ENCODE results near the gene RHOF. TPM values are rescaled to one million over a fixed set of nuclear protein-coding genes. Genes with fewer than 3 reads are reported as not detected.

The RHOF gene
- total and polyA plus RNA-seq, 2 of the 8 experiments (the other 6 are each of a cell fraction or from before 2014, with no cell fraction given), result 23.8 to 31.9 TPM

DNA sequence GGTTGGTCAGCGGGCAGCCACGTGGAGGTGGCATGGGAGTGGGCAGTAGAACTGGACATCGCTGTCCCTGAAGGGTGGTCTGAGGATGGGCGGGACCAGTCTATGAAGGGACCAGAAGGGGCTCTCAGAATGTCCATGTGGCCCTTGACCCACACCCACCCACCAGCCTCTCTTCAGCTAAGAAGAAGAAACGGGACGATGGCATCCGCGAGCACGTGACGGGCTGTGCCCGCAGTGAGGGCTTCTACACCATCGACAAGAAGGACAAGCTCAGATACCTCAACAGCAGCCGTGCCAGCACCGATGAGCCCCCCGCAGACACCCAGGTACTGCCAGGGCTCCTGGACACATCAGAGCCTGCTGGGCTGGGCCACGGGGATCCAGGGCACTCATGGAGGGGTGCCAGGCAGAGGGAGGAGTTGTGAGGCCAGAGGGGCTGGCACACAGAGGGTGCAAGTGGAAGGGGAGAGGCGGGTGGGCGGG lies 31.6 kb upstream of the RHOF start:
- Histone ChIP-seq H3K4me2 (ENCODE audit: insufficient read depth in 1 of 2, low read depth in 2 of 2, low read length in 2 of 2) (no peak overlapping the region), H3K79me2 (ENCODE audit: control insufficient read depth in 1 of 2, insufficient read depth in 2 of 2, low read length in 2 of 2) (no peaks in the 10 kb centered on the region), H2BK20ac (ENCODE audit: low read length) (no peak overlapping the region), H3K27ac (ENCODE audit: low read depth, low read length) (no peak overlapping the region), H3K4me3 (ENCODE audit: extremely low read depth in 1 of 4, insufficient read depth in 2 of 4, low read depth in 3 of 4, low read length in 4 of 4) (no peak overlapping the region), H3K56ac (replicated peaks; ENCODE audit: insufficient read length, low read depth, low read length) (no peak overlapping the region), H3K36me3 (ENCODE audit: control insufficient read depth in 2 of 4, insufficient read depth in 4 of 4, low read length in 3 of 4) (peaks cover 4 to 34% (median 19%) of the 10 kb centered on the region in 4 experiments), H3K23ac (ENCODE audit: insufficient read length) (no peak overlapping the region), H3K4me1 (replicated peaks in 1 of 4; ENCODE audit: control insufficient read depth in 3 of 4, insufficient read depth in 4 of 4, low read length in 3 of 4) (no peaks in the 10 kb centered on the region), H2AFZ (ENCODE audit: low read length) (no peak overlapping the region), H3K23me2 (ENCODE audit: low read depth, low read length) (no peaks in the 10 kb centered on the region), H4K5ac (ENCODE audit: insufficient read length, low read depth, low read length) (no peak overlapping the region), H3K14ac (ENCODE audit: insufficient read length) (no peak overlapping the region), H3K9me3 (ENCODE audit: insufficient read depth in 2 of 2, low read depth in 1 of 2, low read length in 1 of 2) (no peaks in the 10 kb centered on the region), H3K18ac (ENCODE audit: extremely low read depth, low read length) (no peak overlapping the region), H3K4ac (replicated peaks; ENCODE audit: insufficient read length, low read depth, low read length) (no peak overlapping the region), H3K79me1 (ENCODE audit: low read depth, low read length) (no peaks in the 10 kb centered on the region), H2AK5ac (ENCODE audit: low read depth, low read length) (no peak overlapping the region), H2BK120ac (replicated peaks; ENCODE audit: low read depth, low read length) (no peak overlapping the region), H4K8ac (ENCODE audit: extremely low read depth, insufficient read depth, low read length) (no peak overlapping the region), H3K9ac (replicated peaks in 1 of 4; ENCODE audit: extremely low read depth in 1 of 4, low read depth in 3 of 4, low read length in 3 of 4) (no peak overlapping the region), H2BK15ac (ENCODE audit: low read length) (no peak overlapping the region), H3K27me3 (replicated peaks in 1 of 4; ENCODE audit: control insufficient read depth in 3 of 4, extremely low read depth in 1 of 4, insufficient read depth in 3 of 4, low read length in 3 of 4) (no peaks in the 10 kb centered on the region), H4K20me1 (replicated peaks in 1 of 2; ENCODE audit: control insufficient read depth in 1 of 2, insufficient read depth in 2 of 2, low read length in 2 of 2) (peaks cover 0 to 13% of the 10 kb centered on the region in 2 experiments), H4K91ac (replicated peaks; ENCODE audit: insufficient read length, low read length) (no peak overlapping the region), H2BK5ac (ENCODE audit: low read depth, low read length) (no peak overlapping the region), H2BK12ac (ENCODE audit: low read depth, low read length) (no peak overlapping the region)
- FAIRE-seq (no peak), DNase-seq (ENCODE audit: low read depth in 1 of 2, low spot score in 2 of 2) (no peak)
- TF ChIP-seq SP2 (IDR thresholded peaks at IDR 0.05; ENCODE audit: low read length), result no peak
- TF ChIP-seq BCL11A (IDR thresholded peaks at IDR 0.05; ENCODE audit: low read depth in 2 of 2, low read length in 2 of 2), result no peak
- no peak for TF ChIP-seq TCF12 (IDR thresholded peaks at IDR 0.05; ENCODE audit: low read depth, low read length)
- no peak for TF ChIP-seq RAD21 (IDR thresholded peaks at IDR 0.05 in 1 of 2, conservative IDR thresholded peaks at IDR 0.05 in 1 of 2; ENCODE audit: low read depth in 2 of 2, low read length in 2 of 2)
- TF ChIP-seq TBP (IDR thresholded peaks at IDR 0.05; ENCODE audit: low read depth, low read length), result no peak
- no peak for TF ChIP-seq SIN3A (conservative IDR thresholded peaks at IDR 0.05 in 1 of 2, IDR thresholded peaks at IDR 0.05 in 1 of 2; ENCODE audit: low read depth in 1 of 2, low read length in 2 of 2)
- TF ChIP-seq BACH1 (IDR thresholded peaks at IDR 0.05; ENCODE audit: low read length), result no peak
- TF ChIP-seq SIX5 (IDR thresholded peaks at IDR 0.05; ENCODE audit: low read depth, low read length), result no peak
- WGBS, 2 experiments (ENCODE audit: extremely low coverage in 1 of 2, insufficient coverage in 1 of 2, insufficient read length in 1 of 2, insufficient replicate concordance in 2 of 2, low coverage in 1 of 2, low lambda C conversion rate in 2 of 2, missing lambda C conversion rate in 1 of 2), result 94% methylated on average over 16 of the region's 18 CpGs; no CpG with 5 or more reads in 1 of the 2 experiments
- ChIA-PET CTCF (ENCODE audit: partially characterized antibody) (interaction anchor here (0.5 to 14.5 kb wide), 8 partner anchors 9 to 346 kb away, joined by 3 to 163 read pairs (median 6); partner anchors contain the start of gene RHOF), POLR2A (ENCODE audit: partially characterized antibody) (interaction anchor here (1.4 to 6.4 kb wide), 8 partner anchors 9 to 63 kb away, joined by 3 to 50 read pairs (median 6); partner anchors contain the start of genes RHOF and SETD1B)
